Astrocyte (in vitro differentiated cells and primary cell): ENCODE results near the gene ABHD11. TPM values are rescaled to one million over a fixed set of nuclear protein-coding genes. Genes with fewer than 3 reads are reported as not detected.

ENCODE experiments used
- DNase-seq: peaks from one replicate; pipeline ENCODE4 v3.0.0-alpha.2; 2010; ENCODE audit warnings: low read depth
- FAIRE-seq: peaks from 2 replicates; lab custom pipeline; 2011; peaks lifted over from hg19 to GRCh38; lab: Jason Lieb, UNC
- H2AFZ ChIP-seq: 2 replicates; pipeline ENCODE4 v1.6.0; 2012; ENCODE audit warnings: low read depth, low read length, inconsistent platforms
- H3K27ac ChIP-seq: 2 replicates; pipeline ENCODE4 v1.5.1; 2011; ENCODE audit warnings: low read depth, low read length, inconsistent platforms
- H3K27me3 ChIP-seq: 2 replicates; pipeline ENCODE4 v1.6.0; 2011; ENCODE audit warnings: low read length, inconsistent platforms; ENCODE audit not compliant: insufficient read depth
- H3K36me3 ChIP-seq: 2 replicates; pipeline ENCODE4 v1.5.1; 2011; ENCODE audit warnings: low read length, inconsistent platforms; ENCODE audit not compliant: insufficient read depth
- H3K4me1 ChIP-seq: 2 replicates; pipeline ENCODE4 v1.5.1; 2011; ENCODE audit warnings: low read length, inconsistent platforms; ENCODE audit not compliant: insufficient read depth
- H3K4me2 ChIP-seq: 2 replicates; pipeline ENCODE4 v1.6.0; 2012; ENCODE audit warnings: low read length, inconsistent platforms
- H3K4me3 ChIP-seq: 2 replicates; pipeline ENCODE4 v1.5.1; 2011; ENCODE audit warnings: low read depth, mild to moderate bottlenecking, low read length, inconsistent platforms; ENCODE audit not compliant: insufficient read depth
- H3K79me2 ChIP-seq: 2 replicates; pipeline ENCODE4 v1.6.0; 2012; ENCODE audit warnings: mild to moderate bottlenecking, low read length, inconsistent platforms; ENCODE audit not compliant: insufficient read depth
- H3K9ac ChIP-seq: 2 replicates; pipeline ENCODE4 v1.6.0; 2012; ENCODE audit warnings: mild to moderate bottlenecking, low read length, inconsistent platforms
- H3K9me3 ChIP-seq: 2 replicates; pipeline ENCODE4 v1.5.1; 2012; ENCODE audit warnings: low read depth, mild to moderate bottlenecking, low read length, inconsistent platforms; ENCODE audit not compliant: insufficient read depth
- H4K20me1 ChIP-seq: 2 replicates; pipeline ENCODE4 v1.6.0; 2012; ENCODE audit warnings: low read length, inconsistent platforms; ENCODE audit not compliant: insufficient read depth
- H3K27ac Mint-ChIP-seq: one replicate; pipeline ENCODE4 v1.8.0; 2021; ENCODE audit warnings: mild to moderate bottlenecking, mixed read lengths; ENCODE audit not compliant: unreplicated experiment
- H3K27me3 Mint-ChIP-seq: one replicate; pipeline ENCODE4 v1.8.0; 2021; ENCODE audit warnings: low read depth, mixed read lengths; ENCODE audit not compliant: unreplicated experiment
- H3K36me3 Mint-ChIP-seq: one replicate; pipeline ENCODE4 v1.8.0; 2021; ENCODE audit warnings: low read depth, mixed read lengths; ENCODE audit not compliant: unreplicated experiment
- H3K4me1 Mint-ChIP-seq: one replicate; pipeline ENCODE4 v1.8.0; 2021; ENCODE audit warnings: low read depth, mixed read lengths; ENCODE audit not compliant: unreplicated experiment
- H3K4me3 Mint-ChIP-seq: one replicate; pipeline ENCODE4 v1.8.0; 2021; ENCODE audit warnings: mild to moderate bottlenecking, moderate library complexity, mixed read lengths; ENCODE audit not compliant: unreplicated experiment
- H3K9me3 Mint-ChIP-seq: one replicate; pipeline ENCODE4 v1.8.0; 2021; ENCODE audit warnings: mild to moderate bottlenecking, mixed read lengths; ENCODE audit not compliant: unreplicated experiment
- CTCF ChIP-seq: IDR thresholded peaks from 2 replicates; pipeline ENCODE4 v1.5.1; 2011; ENCODE audit warnings: low read depth, mild to moderate bottlenecking, inconsistent platforms, low read length, moderate library complexity; ENCODE audit not compliant: insufficient read depth
- EZH2 ChIP-seq: IDR thresholded peaks from 2 replicates; pipeline ENCODE4 v1.6.1; 2012; ENCODE audit warnings: mild to moderate bottlenecking, low read length, inconsistent platforms; ENCODE audit not compliant: insufficient read depth
- total RNA-seq: library from RNA; stranded (reverse); gene quantifications from 2 replicates; pipeline ENCODE4 v1.2.1, GENCODE V29; 2021

Gene ABHD11
- total RNA-seq, 1 donor from 2014 or later = 10.8 TPM

- no peak overlapping the region for H2AFZ ChIP-seq
- H3K27ac Mint-ChIP-seq = no peak overlapping the region
- H3K4me2 ChIP-seq = peak overlapping the region; percentile 19
- H3K9me3 ChIP-seq = no peaks in the 10 kb centered on the region
- peaks cover 3% of the 10 kb centered on the region for H3K9me3 Mint-ChIP-seq
- no peak for DNase-seq
- H3K4me3 Mint-ChIP-seq = no peak overlapping the region
- peaks cover 5% of the 10 kb centered on the region for H3K36me3 Mint-ChIP-seq
- H3K4me3 ChIP-seq = no peak overlapping the region
- FAIRE-seq = no peak
- H4K20me1 ChIP-seq = peaks cover 4% of the 10 kb centered on the region
- H3K4me1 ChIP-seq = no peaks in the 10 kb centered on the region
- no peak overlapping the region for H3K9ac ChIP-seq
- no peaks in the 10 kb centered on the region for H3K4me1 Mint-ChIP-seq
- peaks cover 21% of the 10 kb centered on the region for H3K27me3 Mint-ChIP-seq
- H3K36me3 ChIP-seq = no peaks in the 10 kb centered on the region
- TF ChIP-seq EZH2 (no peak), CTCF (no peak)
- H3K27ac ChIP-seq = no peak overlapping the region
- H3K79me2 ChIP-seq = no peaks in the 10 kb centered on the region
- H3K27me3 ChIP-seq = peaks cover 19% of the 10 kb centered on the region
These were observed 30.3 kb upstream of the ABHD11 start for GRCh38 chr7:73768641-73769480.

GRCh38 chr7:73766556-73767229, 28.1 kb upstream of the ABHD11 start:
- DNase-seq (no peak), FAIRE-seq (no peak)
- no peak overlapping the region for H3K4me3 ChIP-seq
- Mint-ChIP-seq H3K27me3 (peaks cover 17% of the 10 kb centered on the region), H3K4me3 (no peak overlapping the region), H3K4me1 (no peaks in the 10 kb centered on the region), H3K36me3 (peaks cover 5% of the 10 kb centered on the region), H3K27ac (peak overlapping the region; percentile 42), H3K9me3 (peaks cover 3% of the 10 kb centered on the region)
- H3K27ac ChIP-seq = no peak overlapping the region
- no peak overlapping the region for H2AFZ ChIP-seq
- no peaks in the 10 kb centered on the region for H3K36me3 ChIP-seq
- H3K27me3 ChIP-seq = peaks cover 19% of the 10 kb centered on the region
- no peak for TF ChIP-seq CTCF
- TF ChIP-seq EZH2 = no peak
- H4K20me1 ChIP-seq = peaks cover 4% of the 10 kb centered on the region
- H3K9ac ChIP-seq = no peak overlapping the region
- H3K4me2 ChIP-seq = no peak overlapping the region
- no peaks in the 10 kb centered on the region for H3K9me3 ChIP-seq
- no peaks in the 10 kb centered on the region for H3K4me1 ChIP-seq
- H3K79me2 ChIP-seq = no peaks in the 10 kb centered on the region

- Histone ChIP-seq H3K27me3 (peaks cover under 1% of the 10 kb centered on the region), H3K4me1 (no peaks in the 10 kb centered on the region), H3K4me3 (no peak overlapping the region), H2AFZ (no peak overlapping the region), H3K9me3 (no peaks in the 10 kb centered on the region), H3K9ac (no peak overlapping the region), H4K20me1 (no peaks in the 10 kb centered on the region), H3K4me2 (no peak overlapping the region), H3K79me2 (no peaks in the 10 kb centered on the region), H3K36me3 (no peaks in the 10 kb centered on the region), H3K27ac (no peak overlapping the region)
- no peaks in the 10 kb centered on the region for H3K4me1 Mint-ChIP-seq
- H3K4me3 Mint-ChIP-seq = no peak overlapping the region
- peaks cover 6% of the 10 kb centered on the region for H3K9me3 Mint-ChIP-seq
- TF ChIP-seq EZH2 (no peak), CTCF (no peak)
- H3K36me3 Mint-ChIP-seq = peaks cover 3% of the 10 kb centered on the region
- FAIRE-seq (no peak), DNase-seq (no peak)
- no peak overlapping the region for H3K27ac Mint-ChIP-seq
- H3K27me3 Mint-ChIP-seq = peaks cover 6% of the 10 kb centered on the region
These were observed 24.0 kb upstream of the ABHD11 start for GRCh38 chr7:73762659-73762999.
